ENCODE measurements around the gene TEX261.

- TF ChIP-seq CTCF (IDR thresholded peaks at IDR 0.05; ENCODE audit: low read depth, low read length) (peak; percentile 97), POLR2A (IDR thresholded peaks at IDR 0.05; ENCODE audit: extremely low read depth, insufficient read length) (peak; percentile 19), MAX (IDR thresholded peaks at IDR 0.05; ENCODE audit: low read depth, low read length) (no peak; the same call in 1 of the 2 replicates), MYC (IDR thresholded peaks at IDR 0.05; ENCODE audit: low read depth, low read length) (peak; percentile 35)
Measured at GRCh38 chr2:71000780-71001591, 6.3 kb upstream of the TEX261 start.

All from NB4 (cell line).